Parathyroid adenoma (tissue), 2 donors: ENCODE results near the gene CSF1R.

Source experiments
- H2AFZ ChIP-seq: fragments of 300-600 bp; sonication (generic); one replicate; pipeline ENCODE4 v1.7.0; 2017; ENCODE audit warnings: antibody characterized with exemption, mild to moderate bottlenecking
- H3K27ac ChIP-seq: fragments of 300-600 bp; sonication (generic); one replicate; pipeline ENCODE4 v1.7.0; 2017
- H3K27me3 ChIP-seq: fragments of 300-600 bp; sonication (generic); one replicate; pipeline ENCODE4 v1.7.0; 2017; ENCODE audit warnings: low read length; ENCODE audit not compliant: control insufficient read depth, insufficient read depth
- H3K36me3 ChIP-seq: fragments of 300-600 bp; sonication (generic); one replicate; pipeline ENCODE4 v1.7.0; 2017; ENCODE audit warnings: low read length; ENCODE audit not compliant: control insufficient read depth, insufficient read depth
- H3K4me1 ChIP-seq: fragments of 300-600 bp; sonication (generic); one replicate; pipeline ENCODE4 v1.7.0; 2017; ENCODE audit warnings: control low read depth
- H3K4me2 ChIP-seq: fragments of 300-600 bp; sonication (generic); one replicate; pipeline ENCODE4 v1.7.0; 2017; ENCODE audit warnings: low read length
- H3K4me3 ChIP-seq: fragments of 300-600 bp; sonication (generic); one replicate; pipeline ENCODE4 v1.7.0; 2017; ENCODE audit warnings: low read depth, low read length
- H3K79me2 ChIP-seq: fragments of 300-600 bp; sonication (generic); one replicate; pipeline ENCODE4 v1.7.0; 2017; ENCODE audit warnings: control low read depth
- H3K9ac ChIP-seq: fragments of 300-600 bp; sonication (generic); one replicate; pipeline ENCODE4 v1.7.0; 2017; ENCODE audit warnings: mild to moderate bottlenecking
- H3K9me3 ChIP-seq: fragments of 300-600 bp; sonication (generic); one replicate; pipeline ENCODE4 v1.7.0; 2017; ENCODE audit warnings: low read length; ENCODE audit not compliant: control insufficient read depth
- CTCF ChIP-seq: fragments of 300-600 bp; sonication (generic); IDR thresholded peaks from one replicate; pipeline ENCODE4 v1.7.0; 2017; ENCODE audit warnings: antibody characterized with exemption, mild to moderate bottlenecking
- donor health status: primary hyperparathyroidism.

Gene CSF1R

GRCh38 chr5:150070821-150071220 lies 15.5 kb downstream of the CSF1R start:
- no peak for TF ChIP-seq CTCF

GRCh38 chr5:150069672-150070627 lies 16.4 kb downstream of the CSF1R start:
- no peak overlapping the region for H3K4me3 ChIP-seq
- H3K27ac ChIP-seq: no peak overlapping the region

More at GRCh38 chr5:150070821-150071220, 15.5 kb downstream of the CSF1R start:
- H3K9me3 ChIP-seq: no peaks in the 10 kb centered on the region
- no peak overlapping the region for H2AFZ ChIP-seq
- H3K36me3 ChIP-seq: no peaks in the 10 kb centered on the region
- H3K4me2 ChIP-seq: no peak overlapping the region
- no peaks in the 10 kb centered on the region for H3K79me2 ChIP-seq
- no peak overlapping the region for H3K27ac ChIP-seq
- no peak overlapping the region for H3K4me3 ChIP-seq
- no peak overlapping the region for H3K9ac ChIP-seq
- no peaks in the 10 kb centered on the region for H3K27me3 ChIP-seq
- H3K4me1 ChIP-seq: peaks cover 5% of the 10 kb centered on the region

GRCh38 chr5:150068961-150069645 lies 17.3 kb downstream of the CSF1R start:
- H3K79me2 ChIP-seq: no peaks in the 10 kb centered on the region
- H3K9me3 ChIP-seq: no peaks in the 10 kb centered on the region
- H2AFZ ChIP-seq: peak overlapping the region; percentile 58
- H3K36me3 ChIP-seq: no peaks in the 10 kb centered on the region
- H3K9ac ChIP-seq: no peak overlapping the region
- no peak overlapping the region for H3K4me2 ChIP-seq
- H3K4me3 ChIP-seq: no peak overlapping the region
- H3K4me1 ChIP-seq: peaks cover 9% of the 10 kb centered on the region
- no peaks in the 10 kb centered on the region for H3K27me3 ChIP-seq
- H3K27ac ChIP-seq: no peak overlapping the region
- no peak for TF ChIP-seq CTCF

More at GRCh38 chr5:150069672-150070627, 16.4 kb downstream of the CSF1R start:
- no peak overlapping the region for H3K4me2 ChIP-seq
- no peaks in the 10 kb centered on the region for H3K79me2 ChIP-seq
- no peak for TF ChIP-seq CTCF
- no peaks in the 10 kb centered on the region for H3K27me3 ChIP-seq
- no peak overlapping the region for H3K9ac ChIP-seq
- peaks cover 9% of the 10 kb centered on the region for H3K4me1 ChIP-seq
- H3K9me3 ChIP-seq: no peaks in the 10 kb centered on the region
- H2AFZ ChIP-seq: no peak overlapping the region
- no peaks in the 10 kb centered on the region for H3K36me3 ChIP-seq

- H3K4me3 ChIP-seq: no peak overlapping the region
- no peak overlapping the region for H3K9ac ChIP-seq
- peak overlapping the region; percentile 58 for H2AFZ ChIP-seq
- H3K27ac ChIP-seq: no peak overlapping the region
- H3K4me2 ChIP-seq: no peak overlapping the region
- no peaks in the 10 kb centered on the region for H3K79me2 ChIP-seq
- no peaks in the 10 kb centered on the region for H3K36me3 ChIP-seq
- H3K4me1 ChIP-seq: peaks cover 9% of the 10 kb centered on the region
- H3K27me3 ChIP-seq: no peaks in the 10 kb centered on the region
- no peak for TF ChIP-seq CTCF
- no peaks in the 10 kb centered on the region for H3K9me3 ChIP-seq
These were observed 17.9 kb downstream of the CSF1R start for GRCh38 chr5:150068472-150068871.
